GM19452 (cell line): Measurements from ENCODE around the gene AMFR.

Experiments used
- ATAC-seq: cut with Tn5 transposase; IDR thresholded peaks from one replicate; pipeline ENCODE4 v1.9.1; 2021; ENCODE audit not compliant: unreplicated experiment

Gene AMFR

DNA sequence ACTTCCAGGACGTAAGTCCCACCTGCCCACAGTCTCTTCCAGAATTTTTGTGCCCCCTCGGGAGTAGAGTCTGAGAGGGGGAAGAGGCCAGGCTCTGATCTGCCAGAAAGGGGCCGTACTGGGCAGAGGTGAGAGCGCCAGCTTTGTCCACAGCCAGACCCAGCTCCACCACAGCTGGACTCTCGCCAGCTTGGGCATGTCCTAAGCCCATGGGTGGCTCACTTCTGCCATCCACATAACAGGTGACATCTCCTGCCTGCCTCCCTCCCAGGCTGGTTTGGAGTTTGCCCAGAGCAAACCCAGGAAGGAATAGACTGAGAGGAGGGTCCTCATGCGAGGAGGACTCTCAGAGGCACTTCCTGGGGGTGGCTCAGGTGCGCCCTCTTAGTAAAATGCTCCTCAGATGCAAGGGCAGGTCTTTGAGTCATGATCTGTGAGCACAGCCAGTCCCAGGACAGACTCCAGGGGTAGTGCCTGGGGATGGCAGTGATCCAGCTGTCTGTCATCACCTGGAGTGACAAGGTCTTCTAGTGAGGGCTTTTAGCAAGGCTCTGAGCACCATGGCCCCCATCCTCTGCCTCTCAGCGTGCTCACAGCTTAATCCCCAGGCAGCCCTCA is 89.2 kb downstream of the AMFR start:
- no peak for ATAC-seq

- ATAC-seq, result no peak
Measured at GRCh38 chr16:56334761-56335160, 90.6 kb downstream of the AMFR start.

GRCh38 chr16:56332464-56333079 is 92.8 kb downstream of the AMFR start:
- ATAC-seq, result no peak

DNA sequence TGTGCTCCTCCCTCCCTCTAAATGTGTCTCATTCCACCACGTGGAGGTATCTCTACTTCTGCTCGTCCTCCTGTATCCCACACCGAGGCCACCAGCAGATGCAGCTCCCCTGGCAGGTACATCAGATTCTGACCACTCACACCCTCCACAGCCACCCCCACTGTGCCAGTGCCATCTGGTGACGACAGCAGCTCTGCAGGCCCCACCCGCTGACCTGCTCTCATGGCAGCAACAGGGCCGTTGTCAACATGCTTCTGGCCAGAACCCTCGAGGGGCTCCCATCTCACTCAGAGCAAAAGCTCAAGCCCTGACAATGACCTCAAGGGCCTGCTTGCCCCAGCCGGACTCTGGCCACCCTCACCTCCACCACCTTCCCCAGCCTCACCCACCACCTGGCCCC is 93.4 kb downstream of the AMFR start:
- no peak for ATAC-seq

GRCh38 chr16:56331399-56331798 is 93.9 kb downstream of the AMFR start:
- ATAC-seq, result no peak

GRCh38 chr16:56330476-56330875 is 94.9 kb downstream of the AMFR start:
- ATAC-seq, result no peak

DNA sequence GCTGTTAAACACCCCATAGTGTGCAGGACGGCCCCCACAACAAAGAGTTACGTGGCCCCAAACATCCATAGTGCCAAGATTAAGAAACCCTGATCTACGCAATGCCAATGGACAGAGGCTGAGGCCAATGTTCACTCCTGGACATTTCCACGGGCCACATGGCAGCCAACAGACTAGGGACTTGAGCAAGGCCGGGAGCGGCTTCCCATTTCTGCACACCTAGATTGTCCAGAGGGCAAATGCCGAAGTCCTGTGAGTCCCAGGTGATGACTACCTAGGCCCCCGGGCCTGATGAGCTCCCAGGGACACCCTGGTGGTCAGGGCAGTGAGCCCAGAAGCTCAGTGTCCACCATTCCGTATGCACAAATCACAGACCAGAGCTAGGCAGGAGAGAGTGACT is 95.5 kb downstream of the AMFR start:
- no peak for ATAC-seq

GRCh38 chr16:56328276-56329022 is 96.9 kb downstream of the AMFR start:
- ATAC-seq, result no peak

DNA sequence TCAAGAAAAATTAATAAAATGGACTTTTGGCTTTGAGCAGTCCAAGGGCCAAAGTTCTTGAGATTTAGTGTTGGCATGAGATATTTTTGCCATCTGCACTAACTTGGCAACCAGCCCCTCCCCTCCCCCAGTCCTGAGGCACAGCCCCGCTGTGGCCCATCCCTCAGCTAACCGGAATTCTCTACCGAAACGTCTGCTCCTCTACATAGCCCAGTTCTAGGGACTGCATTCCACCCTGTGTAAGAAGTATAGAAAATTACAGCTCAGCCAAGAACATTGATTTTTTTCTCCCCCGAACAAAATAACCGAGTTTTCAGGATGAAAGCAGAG is 97.5 kb downstream of the AMFR start:
- no peak for ATAC-seq

- ATAC-seq, result no peak
Measured at GRCh38 chr16:56327071-56327928, 98.0 kb downstream of the AMFR start.

- ATAC-seq, result no peak
Measured at GRCh38 chr16:56325956-56326355, 99.4 kb downstream of the AMFR start.

DNA sequence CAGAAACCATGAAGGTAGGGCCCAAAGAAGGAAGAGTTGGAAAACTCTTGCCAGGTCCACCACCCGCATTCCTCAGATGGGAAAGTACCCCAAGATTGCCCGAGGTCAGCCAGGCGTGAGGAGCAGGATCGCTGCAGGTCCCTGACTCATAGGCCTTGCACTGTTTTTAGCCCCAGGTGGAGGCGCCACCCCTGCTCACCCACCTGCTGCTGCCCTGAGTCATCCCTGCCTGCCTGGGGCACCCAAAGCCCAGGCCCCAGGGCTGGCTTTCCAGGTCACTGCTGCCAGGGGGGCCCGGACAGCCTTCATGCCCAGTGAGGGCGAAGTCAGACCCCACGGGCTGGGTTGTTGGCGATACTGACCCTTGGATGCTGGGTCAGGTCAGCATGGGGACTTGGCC is 100.9 kb downstream of the AMFR start:
- ATAC-seq, result no peak

DNA sequence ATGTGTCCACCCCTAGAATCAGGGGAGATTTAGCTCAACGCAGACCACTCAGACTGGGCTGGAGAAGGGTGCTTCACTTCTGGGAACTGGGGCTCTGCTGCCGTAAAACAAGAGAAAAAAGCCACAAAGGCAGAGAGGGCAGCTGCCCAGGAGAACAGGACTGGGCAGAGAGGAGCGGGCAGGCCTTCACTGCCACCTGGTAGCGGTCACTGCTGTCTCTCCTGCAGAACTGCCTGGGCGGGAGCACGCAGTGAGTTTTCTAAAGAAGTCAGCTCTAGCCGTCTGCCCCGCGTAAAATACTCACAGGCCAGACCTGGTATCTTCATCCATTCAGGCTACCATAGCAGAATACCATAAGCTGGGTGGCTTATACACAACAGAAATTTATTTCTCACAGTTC is 103.8 kb downstream of the AMFR start:
- no peak for ATAC-seq

DNA sequence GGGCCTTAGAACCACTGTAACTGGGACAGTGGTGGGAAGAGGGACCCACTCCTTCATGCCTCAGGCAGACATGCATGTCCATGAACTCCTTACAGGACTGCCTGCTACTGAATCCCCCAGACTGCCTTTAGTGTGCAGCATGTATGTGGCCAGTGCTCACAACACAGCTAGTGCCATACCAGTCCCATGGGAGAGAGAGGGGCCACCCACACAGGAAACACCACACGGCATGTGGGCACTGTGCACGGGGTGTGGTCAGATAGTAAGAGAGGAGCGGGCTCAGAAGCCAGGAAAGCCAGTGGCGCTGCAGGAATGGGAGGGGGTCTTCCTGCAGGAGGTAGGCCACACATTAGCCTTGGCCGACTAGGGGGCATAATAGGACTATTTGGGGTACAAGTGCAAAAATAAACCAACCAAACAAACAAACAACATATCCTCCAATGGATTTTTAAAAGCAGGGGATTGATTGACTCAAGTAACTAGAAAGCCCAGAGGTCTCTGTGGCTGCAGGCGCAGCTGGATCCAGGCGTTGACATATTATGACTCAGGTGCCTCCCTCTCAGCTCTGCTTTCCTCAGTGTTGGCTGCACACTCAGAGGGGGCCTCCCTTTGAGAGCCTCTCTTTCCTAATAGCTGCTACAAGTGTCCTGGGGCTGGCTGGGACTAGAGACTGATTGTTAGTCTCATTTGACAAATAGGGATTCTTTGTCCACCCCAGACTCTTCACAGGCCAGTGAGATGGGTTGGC is 104.4 kb downstream of the AMFR start:
- ATAC-seq, result no peak

DNA sequence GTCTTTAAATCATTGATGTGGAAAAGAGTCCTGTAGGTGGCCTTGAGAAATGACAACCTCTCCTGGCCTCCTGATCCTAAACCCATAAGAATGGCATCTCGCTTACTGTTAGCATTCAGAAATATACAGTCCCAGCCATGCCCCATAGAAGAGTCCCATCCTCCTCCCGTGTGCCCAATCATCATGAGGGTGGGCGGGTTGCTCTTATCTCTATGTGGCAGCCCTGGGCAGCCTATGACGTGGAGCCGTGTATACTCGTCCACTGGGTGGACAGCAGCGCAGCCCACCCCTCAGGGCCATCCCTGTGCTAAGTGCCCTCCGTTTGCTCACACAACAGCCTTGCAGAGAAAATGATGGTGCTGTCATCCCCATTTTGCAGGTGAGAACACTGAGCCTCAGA is 105.3 kb downstream of the AMFR start:
- ATAC-seq, result no peak

DNA sequence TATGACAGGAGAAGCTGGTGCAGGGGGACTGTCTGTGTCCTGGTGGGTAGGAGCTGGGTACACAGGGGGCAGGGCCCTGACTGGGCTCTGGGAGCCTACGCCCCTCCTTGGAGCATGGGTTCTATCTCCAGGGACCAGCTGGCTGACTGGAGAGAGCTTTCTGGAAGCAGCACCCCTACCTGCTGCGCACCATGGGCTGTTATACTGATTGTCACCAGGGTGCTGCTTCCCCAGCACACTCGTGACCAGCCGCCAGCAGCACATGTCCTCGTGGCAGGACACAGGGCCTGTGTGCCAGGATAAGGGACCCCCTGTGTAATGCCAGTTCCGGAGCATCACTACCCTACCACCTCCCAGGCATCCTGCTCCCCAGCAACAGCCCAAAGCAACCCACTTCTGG is 106.0 kb downstream of the AMFR start:
- ATAC-seq, result no peak

- no peak for ATAC-seq
Measured at GRCh38 chr16:56318827-56319140, 106.6 kb downstream of the AMFR start.

DNA sequence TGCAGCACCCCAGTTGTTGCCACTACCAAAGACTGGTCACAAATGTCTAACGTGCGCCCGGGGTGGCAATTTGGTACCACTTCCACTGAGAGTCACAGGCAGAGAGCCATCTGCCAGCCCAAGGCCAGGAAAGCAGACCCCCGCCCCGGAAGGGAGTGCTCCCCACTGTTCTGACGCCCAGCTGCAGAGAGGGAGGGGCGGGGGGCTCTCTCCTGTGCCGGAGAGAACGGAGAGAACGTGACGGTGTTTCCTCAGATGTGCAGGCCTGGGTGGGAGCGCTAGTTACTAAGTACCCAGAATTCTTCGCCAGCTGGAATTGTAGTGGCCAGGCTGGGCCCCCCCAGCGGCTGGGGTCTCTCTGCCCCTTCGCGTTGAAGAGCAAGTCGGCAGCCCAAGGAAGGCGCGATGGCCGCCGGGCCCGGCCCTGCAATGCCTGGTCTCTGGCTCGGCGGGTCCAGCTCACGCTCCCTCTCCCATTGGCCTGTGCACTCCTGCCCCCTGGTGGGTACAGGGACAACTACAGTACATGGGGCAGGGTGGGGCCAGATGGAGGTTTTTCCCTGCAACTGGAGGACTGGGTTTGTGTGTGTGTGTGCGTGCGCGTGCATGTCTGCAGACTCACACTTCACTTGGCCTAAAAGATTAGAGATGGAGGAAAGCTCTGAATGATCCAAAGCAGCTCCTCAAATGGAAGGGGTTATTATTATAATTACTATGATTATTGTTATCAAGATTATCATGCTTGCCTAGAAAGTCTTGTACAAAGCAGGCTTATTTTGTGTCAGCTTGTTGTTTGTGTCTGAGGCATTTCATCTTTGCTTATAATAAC is 107.1 kb downstream of the AMFR start:
- peak; percentile 93 for ATAC-seq

DNA sequence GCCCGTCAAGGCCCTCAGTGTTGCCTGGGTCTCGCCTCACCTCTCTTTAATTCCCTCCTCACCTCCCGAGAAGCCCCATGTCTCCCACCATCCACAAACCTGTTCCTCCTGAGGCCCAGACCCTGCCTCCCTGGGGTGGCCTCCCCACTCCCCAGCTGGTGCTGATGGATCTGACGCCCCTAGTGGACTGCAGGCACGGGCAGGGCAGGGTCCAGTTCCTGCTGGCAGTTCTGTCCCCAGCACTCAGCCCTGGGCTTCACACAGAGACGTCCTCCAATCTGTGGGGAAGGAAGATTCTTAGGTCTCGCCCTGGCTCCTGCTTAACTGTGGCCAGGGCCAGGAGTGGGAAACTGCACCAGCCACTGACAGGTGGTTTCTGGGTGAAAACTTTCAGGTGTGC is 108.8 kb downstream of the AMFR start:
- ATAC-seq, result no peak

- no peak for ATAC-seq
Measured at GRCh38 chr16:56315955-56316354, 109.4 kb downstream of the AMFR start.
